Measurements from ENCODE around the gene SURF6.

SURF6 gene

DNA sequence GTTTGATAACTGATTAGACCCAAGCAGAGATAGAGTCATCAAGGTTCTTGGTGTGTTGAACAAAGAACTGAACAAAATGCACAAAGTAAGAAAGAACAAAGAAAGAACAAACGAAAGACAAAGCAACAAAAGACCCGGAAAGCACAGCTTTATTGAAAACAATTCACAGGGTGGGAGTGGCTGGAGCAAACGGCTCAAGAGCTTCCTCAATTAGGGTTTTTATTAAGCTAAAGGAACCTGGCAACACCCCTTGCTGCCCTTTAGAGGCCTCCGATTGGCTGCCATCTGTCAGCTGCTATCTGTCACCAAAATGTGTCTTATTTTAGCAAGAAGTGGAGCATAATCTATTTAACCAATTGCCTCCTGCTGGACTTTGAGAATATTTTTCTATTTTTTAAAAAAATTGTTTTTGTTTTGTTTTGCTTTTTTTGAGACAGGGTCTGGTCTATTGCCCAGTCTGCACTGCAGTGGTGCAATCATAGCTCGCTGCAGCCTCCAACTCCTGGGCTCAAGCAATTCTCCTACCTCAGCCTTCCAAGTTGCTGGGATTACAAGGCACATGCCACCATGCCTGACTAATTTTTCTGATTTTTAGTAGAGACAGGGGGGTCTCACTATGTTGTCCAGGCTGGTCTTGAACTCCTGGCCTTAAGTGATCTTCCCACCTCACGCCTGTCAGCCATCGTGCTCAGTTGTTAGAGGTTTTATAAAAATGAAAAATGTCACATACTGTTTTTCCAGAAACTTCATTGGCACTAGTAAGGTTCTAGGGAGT lies 53.3 kb downstream of the SURF6 start:
- DNase-seq: no peak

DNA sequence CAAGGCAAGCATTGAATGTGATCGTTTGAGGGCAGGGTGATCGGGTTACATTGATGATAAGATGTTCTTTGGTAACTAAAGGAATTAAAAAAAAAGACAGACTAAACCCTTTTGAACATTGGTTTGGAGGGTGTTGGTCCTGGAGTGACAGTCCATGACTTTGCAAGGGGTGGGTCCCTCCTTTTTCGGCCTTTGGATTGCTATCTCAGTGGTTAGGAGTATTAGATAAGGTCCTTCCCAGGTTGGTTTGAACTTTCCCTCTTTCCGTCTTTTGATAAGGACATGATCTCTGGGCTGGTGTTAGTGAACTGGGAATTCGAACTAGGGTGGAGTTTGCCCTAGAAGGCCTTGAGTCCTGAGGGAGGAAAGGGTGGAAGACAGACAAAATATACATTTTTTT lies 55.6 kb downstream of the SURF6 start:
- no peak for DNase-seq

All from NCI-H510A (cell line).